ENCODE data around the gene BRWD1.
"Not testable (repeated sequence)": the region's sequence is repeated elsewhere in the genome, so short reads cannot be mapped to it uniquely, and the experiment has no call there.

BRWD1 gene

GRCh38 chr21:39263372-39263771 is 50.1 kb downstream of the BRWD1 start:
- FAIRE-seq (no peak), DNase-seq (ENCODE audit: insufficient read length) (no peak)
- TF ChIP-seq POLR2AphosphoS5 (IDR thresholded peaks at IDR 0.05; ENCODE audit: low read depth, low read length) (no peak), TAF1 (IDR thresholded peaks at IDR 0.05; ENCODE audit: borderline replicate concordance, low read depth, low read length) (no peak), POLR2A (IDR thresholded peaks at IDR 0.05; ENCODE audit: low read depth, low read length) (no peak)

- TF ChIP-seq TAF1 (IDR thresholded peaks at IDR 0.05; ENCODE audit: borderline replicate concordance, low read depth, low read length) = no peak
- no peak for TF ChIP-seq POLR2A (IDR thresholded peaks at IDR 0.05; ENCODE audit: low read depth, low read length)
- no peak for TF ChIP-seq POLR2AphosphoS5 (IDR thresholded peaks at IDR 0.05; ENCODE audit: low read depth, low read length)
- no peak for DNase-seq (ENCODE audit: insufficient read length)
- FAIRE-seq = no peak
These were observed 55.2 kb downstream of the BRWD1 start for GRCh38 chr21:39258207-39258606.

- no peak for FAIRE-seq
- no peak for TF ChIP-seq TAF1 (IDR thresholded peaks at IDR 0.05; ENCODE audit: borderline replicate concordance, low read depth, low read length)
- no peak for DNase-seq (ENCODE audit: insufficient read length)
These were observed 62.1 kb downstream of the BRWD1 start for GRCh38 chr21:39251326-39251725.

- FAIRE-seq (no peak), DNase-seq (ENCODE audit: insufficient read length) (no peak)
- TF ChIP-seq POLR2A (IDR thresholded peaks at IDR 0.05; ENCODE audit: low read depth, low read length) (no peak), TAF1 (IDR thresholded peaks at IDR 0.05; ENCODE audit: borderline replicate concordance, low read depth, low read length) (no peak), POLR2AphosphoS5 (IDR thresholded peaks at IDR 0.05; ENCODE audit: low read depth, low read length) (no peak)
These were observed 75.2 kb downstream of the BRWD1 start for GRCh38 chr21:39238275-39238674.

GRCh38 chr21:39232861-39233291 is 80.6 kb downstream of the BRWD1 start:
- FAIRE-seq (no peak), DNase-seq (ENCODE audit: insufficient read length) (no peak)
- TF ChIP-seq TAF1 (IDR thresholded peaks at IDR 0.05; ENCODE audit: borderline replicate concordance, low read depth, low read length) = no peak

DNA sequence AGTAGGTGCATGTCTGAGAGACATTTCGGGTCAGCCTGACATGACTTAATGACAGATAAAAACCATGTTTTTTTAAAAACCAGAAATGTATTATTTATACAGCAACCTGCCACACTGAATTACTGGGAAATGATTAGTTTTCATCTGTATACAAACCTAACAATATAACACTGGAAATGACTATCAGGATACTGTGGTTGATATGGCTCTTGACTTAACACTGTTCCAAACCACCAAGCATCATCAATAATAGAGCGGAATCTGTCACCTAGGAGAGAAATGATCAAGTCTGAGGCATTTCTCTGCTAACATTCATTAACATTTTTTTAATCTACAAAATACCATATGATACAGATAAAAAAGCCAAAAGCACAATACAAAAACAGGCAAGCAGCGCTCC is 88.5 kb downstream of the BRWD1 start:
- no peak for FAIRE-seq
- DNase-seq (ENCODE audit: insufficient read length) = no peak
- TF ChIP-seq POLR2A (IDR thresholded peaks at IDR 0.05; ENCODE audit: low read depth, low read length) (no peak), TAF1 (IDR thresholded peaks at IDR 0.05; ENCODE audit: borderline replicate concordance, low read depth, low read length) (no peak), POLR2AphosphoS5 (IDR thresholded peaks at IDR 0.05; ENCODE audit: low read depth, low read length) (no peak)

GRCh38 chr21:39221997-39222486 is 91.4 kb downstream of the BRWD1 start:
- no peak for TF ChIP-seq POLR2A (IDR thresholded peaks at IDR 0.05; ENCODE audit: low read depth, low read length)
- TF ChIP-seq TAF1 (IDR thresholded peaks at IDR 0.05; ENCODE audit: borderline replicate concordance, low read depth, low read length) = no peak
- TF ChIP-seq POLR2AphosphoS5 (IDR thresholded peaks at IDR 0.05; ENCODE audit: low read depth, low read length) = no peak
- no peak for FAIRE-seq

GRCh38 chr21:39221282-39221996 is 92.0 kb downstream of the BRWD1 start:
- no peak for DNase-seq (ENCODE audit: insufficient read length)
- FAIRE-seq = no peak
- TF ChIP-seq POLR2AphosphoS5 (IDR thresholded peaks at IDR 0.05; ENCODE audit: low read depth, low read length) (no peak), TAF1 (IDR thresholded peaks at IDR 0.05; ENCODE audit: borderline replicate concordance, low read depth, low read length) (no peak), POLR2A (IDR thresholded peaks at IDR 0.05; ENCODE audit: low read depth, low read length) (no peak)

More at GRCh38 chr21:39221997-39222486, 91.4 kb downstream of the BRWD1 start:
- DNase-seq (ENCODE audit: insufficient read length) = no peak

DNA sequence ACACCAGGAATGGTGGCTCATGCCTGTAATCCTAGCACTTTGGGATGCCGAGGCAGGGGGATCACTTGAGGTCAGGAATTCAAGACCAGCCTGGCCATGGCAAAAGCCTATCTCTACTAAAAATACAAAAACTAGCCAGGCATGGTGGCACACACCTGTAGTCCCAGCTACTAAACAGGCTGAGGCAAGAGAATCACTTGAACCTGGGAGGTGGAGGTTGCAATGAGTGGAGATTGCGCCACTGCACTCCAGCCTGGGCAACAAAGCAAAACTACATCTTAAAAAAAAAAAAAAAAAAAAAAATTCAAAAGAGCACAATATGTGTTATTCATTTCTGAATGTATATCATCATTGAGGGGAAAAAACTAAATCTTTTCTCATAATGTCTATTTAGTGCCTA is 92.6 kb downstream of the BRWD1 start:
- not testable (repeated sequence) for FAIRE-seq; DNase-seq (ENCODE audit: insufficient read length)

DNA sequence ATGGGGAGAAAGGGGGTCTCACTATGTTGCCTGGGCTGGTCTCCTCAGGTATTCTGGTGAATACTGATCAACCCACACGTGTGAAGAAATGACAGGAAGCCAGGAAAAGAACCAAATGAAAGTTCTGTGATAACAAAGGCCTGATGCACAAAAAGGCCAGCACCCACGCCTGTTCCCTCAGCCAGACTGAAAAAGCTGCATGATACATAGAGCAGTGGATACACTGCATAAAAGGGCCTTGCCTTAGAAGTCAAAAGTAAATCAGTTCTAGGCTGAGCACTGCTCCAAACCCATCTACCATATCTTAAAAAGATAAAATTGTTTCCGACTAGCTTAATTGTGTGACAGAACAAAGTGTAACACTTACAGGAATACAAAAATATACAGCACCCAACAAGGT is 93.3 kb downstream of the BRWD1 start:
- DNase-seq (ENCODE audit: insufficient read length) (no peak), FAIRE-seq (no peak)
- TF ChIP-seq TAF1 (IDR thresholded peaks at IDR 0.05; ENCODE audit: borderline replicate concordance, low read depth, low read length) = no peak
- no peak for TF ChIP-seq POLR2A (IDR thresholded peaks at IDR 0.05; ENCODE audit: low read depth, low read length)
- no peak for TF ChIP-seq POLR2AphosphoS5 (IDR thresholded peaks at IDR 0.05; ENCODE audit: low read depth, low read length)

DNA sequence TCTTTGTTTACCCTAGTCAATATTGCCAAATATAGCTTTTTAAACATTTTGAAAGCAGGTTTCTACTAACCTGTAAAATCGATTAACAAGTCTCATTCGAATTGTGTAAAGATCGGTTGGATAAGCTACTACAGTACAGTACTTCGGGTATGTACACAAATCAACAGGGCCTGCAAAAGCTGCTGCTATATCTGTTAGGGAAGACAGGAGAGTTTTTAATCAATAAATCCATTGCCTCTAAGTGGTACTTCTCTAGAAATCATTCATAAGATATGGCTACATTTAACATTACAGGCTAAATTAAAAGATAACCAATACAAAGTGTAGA is 95.4 kb downstream of the BRWD1 start:
- FAIRE-seq (no peak), DNase-seq (ENCODE audit: insufficient read length) (no peak)
- TF ChIP-seq POLR2AphosphoS5 (IDR thresholded peaks at IDR 0.05; ENCODE audit: low read depth, low read length) (no peak), TAF1 (IDR thresholded peaks at IDR 0.05; ENCODE audit: borderline replicate concordance, low read depth, low read length) (no peak), POLR2A (IDR thresholded peaks at IDR 0.05; ENCODE audit: low read depth, low read length) (no peak)

- no peak for DNase-seq (ENCODE audit: insufficient read length)
- TF ChIP-seq POLR2AphosphoS5 (IDR thresholded peaks at IDR 0.05; ENCODE audit: low read depth, low read length) (no peak), TAF1 (IDR thresholded peaks at IDR 0.05; ENCODE audit: borderline replicate concordance, low read depth, low read length) (no peak), POLR2A (IDR thresholded peaks at IDR 0.05; ENCODE audit: low read depth, low read length) (no peak)
- FAIRE-seq = no peak
These were observed 95.9 kb downstream of the BRWD1 start for GRCh38 chr21:39217356-39218081.

Data from GM12892 (cell line).